GM12875 (cell line): ENCODE data around the gene RSPO4.

Experiments used
- H3K4me3 ChIP-seq: one replicate; pipeline ENCODE4 v1.5.1; 2011; ENCODE audit warnings: low read depth, low read length, control low read depth
- TF ChIP-seq, protein P1 (sequence below): IDR thresholded peaks from 2 replicates; pipeline ENCODE4 v1.5.1; 2011; ENCODE audit warnings: low read depth, mild to moderate bottlenecking, control low read depth, inconsistent platforms, low read length, moderate library complexity, borderline replicate concordance; ENCODE audit not compliant: insufficient read depth

The RSPO4 gene

DNA sequence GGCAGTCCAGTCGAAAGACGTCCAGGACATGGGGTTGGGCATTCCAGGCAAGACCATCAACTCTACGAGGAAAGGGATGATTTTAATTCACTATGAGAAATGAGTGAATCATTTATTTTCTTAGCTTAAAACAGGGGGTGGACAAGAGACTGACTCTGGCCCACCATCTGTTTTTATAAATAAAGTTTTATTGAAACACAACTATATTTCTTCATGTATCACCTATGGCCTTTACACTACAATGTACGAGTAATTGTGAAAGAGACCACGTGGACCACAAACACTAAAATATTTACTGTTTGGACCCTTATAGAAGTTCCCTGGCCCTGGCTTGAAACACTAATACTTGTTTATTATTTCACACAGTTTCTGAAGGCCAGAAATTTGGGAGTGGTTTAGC lies 15.6 kb upstream of the RSPO4 start:
- H3K4me3 ChIP-seq, result no peak overlapping the region
- TF ChIP-seq, protein P1, sequence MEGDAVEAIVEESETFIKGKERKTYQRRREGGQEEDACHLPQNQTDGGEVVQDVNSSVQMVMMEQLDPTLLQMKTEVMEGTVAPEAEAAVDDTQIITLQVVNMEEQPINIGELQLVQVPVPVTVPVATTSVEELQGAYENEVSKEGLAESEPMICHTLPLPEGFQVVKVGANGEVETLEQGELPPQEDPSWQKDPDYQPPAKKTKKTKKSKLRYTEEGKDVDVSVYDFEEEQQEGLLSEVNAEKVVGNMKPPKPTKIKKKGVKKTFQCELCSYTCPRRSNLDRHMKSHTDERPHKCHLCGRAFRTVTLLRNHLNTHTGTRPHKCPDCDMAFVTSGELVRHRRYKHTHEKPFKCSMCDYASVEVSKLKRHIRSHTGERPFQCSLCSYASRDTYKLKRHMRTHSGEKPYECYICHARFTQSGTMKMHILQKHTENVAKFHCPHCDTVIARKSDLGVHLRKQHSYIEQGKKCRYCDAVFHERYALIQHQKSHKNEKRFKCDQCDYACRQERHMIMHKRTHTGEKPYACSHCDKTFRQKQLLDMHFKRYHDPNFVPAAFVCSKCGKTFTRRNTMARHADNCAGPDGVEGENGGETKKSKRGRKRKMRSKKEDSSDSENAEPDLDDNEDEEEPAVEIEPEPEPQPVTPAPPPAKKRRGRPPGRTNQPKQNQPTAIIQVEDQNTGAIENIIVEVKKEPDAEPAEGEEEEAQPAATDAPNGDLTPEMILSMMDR, result no peak

DNA sequence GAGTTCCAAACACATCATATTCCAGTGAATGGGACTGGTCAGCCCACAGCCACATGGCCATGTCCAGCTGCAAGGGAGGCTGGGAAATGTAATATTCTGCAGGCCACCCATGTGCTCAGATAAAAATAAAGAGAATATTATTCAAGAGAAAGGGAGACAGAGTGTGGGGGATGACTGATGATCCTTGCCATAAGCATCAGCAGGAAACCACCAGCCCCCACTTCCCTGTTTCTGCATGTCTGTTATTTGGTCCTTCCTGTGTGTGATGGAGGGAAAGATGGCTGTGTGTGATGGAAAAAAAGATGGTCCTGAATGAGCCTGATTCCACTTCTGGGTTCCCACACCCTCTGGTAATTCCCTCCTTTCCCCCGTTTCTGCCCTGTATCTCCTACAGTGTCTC lies 13.1 kb upstream of the RSPO4 start:
- TF ChIP-seq, protein P1, result no peak
- H3K4me3 ChIP-seq, result no peak overlapping the region

DNA sequence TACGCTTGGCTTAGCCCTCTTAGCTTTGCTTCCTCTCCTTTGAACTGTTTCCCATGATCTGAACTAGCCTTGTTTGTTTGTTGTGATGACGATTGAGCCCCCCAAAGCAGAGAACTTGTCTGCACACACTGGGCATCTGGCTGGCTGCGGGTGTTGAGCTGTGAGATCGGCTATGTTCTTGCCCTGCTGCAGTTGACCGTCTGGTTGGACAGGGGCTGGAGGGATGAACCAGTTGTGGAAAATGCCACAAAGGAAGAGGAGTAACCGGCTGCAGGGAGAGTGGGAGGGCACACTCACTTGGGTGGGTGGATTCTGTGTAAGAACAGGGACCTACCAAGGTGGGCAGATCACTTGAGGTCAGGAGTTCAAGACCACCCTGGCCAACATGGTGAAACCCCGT lies 12.4 kb upstream of the RSPO4 start:
- TF ChIP-seq, protein P1, result no peak
- H3K4me3 ChIP-seq, result no peak overlapping the region

DNA sequence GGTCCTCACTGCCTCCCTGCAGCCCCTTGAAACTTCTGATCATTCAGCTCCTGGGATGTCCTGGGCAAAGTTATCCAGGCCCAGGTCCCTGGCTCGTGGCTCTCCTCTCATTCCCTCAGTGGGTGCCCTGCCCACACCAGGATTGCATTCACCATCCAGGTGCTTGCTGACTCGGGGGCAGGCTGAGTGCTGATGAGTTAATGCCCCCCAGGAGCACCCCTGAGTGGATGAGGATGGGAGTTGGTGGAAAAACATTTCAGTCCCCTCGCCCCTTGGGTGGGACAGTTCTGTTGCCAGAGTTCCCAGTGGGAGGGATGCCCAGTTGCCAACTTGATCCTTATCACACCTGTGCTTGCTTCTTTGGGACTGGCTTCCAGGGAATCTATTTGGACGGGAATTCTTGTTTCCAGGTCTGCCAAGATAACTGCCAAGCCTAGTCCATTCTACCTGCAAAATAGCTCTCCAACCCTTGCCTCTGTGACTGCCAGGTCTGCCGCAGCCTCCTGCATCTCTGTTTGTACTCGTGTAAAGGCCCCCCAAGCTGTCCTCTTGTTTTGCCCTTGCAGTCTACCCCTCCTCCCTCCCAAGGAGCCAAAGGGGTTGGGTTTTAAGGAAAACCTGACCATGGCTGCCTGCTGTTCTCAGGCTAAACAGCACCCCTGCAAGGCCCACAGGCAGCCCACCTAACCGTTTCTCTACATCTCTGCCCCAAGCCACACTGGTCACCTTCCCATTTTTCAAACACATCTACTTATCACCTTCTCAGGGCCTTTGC lies 11.6 kb upstream of the RSPO4 start:
- TF ChIP-seq, protein P1, result no peak
- no peak overlapping the region for H3K4me3 ChIP-seq

DNA sequence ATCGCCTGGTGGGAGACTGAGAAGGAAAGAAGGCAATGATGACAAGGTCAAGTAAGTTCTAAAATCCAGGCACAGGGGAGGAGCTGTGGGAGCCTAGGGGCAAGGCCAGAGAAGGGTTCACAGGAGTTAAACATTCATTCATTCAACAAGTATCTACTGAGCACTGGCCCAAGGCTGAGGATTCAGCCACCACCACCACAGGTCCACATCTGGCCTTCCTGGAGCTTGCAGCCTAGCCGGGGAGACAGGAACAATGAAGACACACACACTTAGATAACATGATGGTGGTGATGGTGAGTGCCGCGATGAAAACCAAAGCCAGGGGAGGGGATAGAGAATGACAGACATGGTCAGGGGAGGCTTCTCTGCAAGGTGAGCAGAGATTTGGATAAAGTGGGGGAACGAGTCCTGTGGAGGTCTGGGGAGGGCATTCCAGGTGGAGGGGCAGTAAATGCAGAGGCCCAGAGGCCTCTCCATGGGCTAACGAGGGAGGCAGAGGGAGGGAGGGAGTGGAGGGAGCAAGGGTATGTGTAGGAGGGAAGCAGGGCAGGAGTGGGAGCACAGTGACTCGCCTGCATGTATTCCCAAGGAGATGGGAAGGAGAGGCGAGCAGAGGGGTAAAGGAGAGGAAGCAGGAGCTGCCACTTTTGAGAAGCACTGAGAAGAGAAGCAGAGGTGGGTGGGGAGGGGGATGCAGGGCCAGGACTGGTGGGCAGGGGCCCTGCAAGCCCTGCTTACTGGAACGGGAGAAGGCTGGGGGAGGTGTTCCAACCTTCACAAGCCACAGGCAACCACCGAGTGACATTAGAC lies 10.5 kb upstream of the RSPO4 start:
- TF ChIP-seq, protein P1, result no peak
- H3K4me3 ChIP-seq, result no peak overlapping the region

DNA sequence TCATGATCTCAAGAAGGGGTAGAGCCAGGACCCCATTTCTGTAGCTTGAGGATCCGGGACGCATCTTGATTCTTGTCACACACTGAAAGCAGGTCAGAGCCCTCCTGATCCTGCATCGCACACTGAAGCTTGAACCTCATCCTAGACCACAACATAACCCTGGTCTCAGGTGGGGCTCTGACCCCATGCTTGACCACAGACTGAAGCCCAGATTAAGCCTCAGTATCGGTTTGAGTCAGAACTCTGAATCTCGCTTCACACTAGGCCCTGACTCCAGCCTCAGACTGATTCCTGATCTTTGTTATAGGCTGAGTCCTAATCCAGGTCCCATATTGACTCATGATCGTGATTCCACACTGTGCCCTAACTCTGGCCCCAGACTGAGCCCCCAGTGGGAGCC lies 8.5 kb upstream of the RSPO4 start:
- no peak overlapping the region for H3K4me3 ChIP-seq
- TF ChIP-seq, protein P1, result no peak
